ENCODE measurements around the gene KLF15.

The KLF15 gene

GRCh38 chr3:126360046-126360713, 3.0 kb upstream of the KLF15 start:
- no peak for DNase-seq

- DNase-seq: no peak
These were observed 1.6 kb upstream of the KLF15 start for GRCh38 chr3:126358816-126359181.

- DNase-seq: no peak
These were observed 1.0 kb upstream of the KLF15 start for GRCh38 chr3:126358038-126358815.

GRCh38 chr3:126356373-126357264, 589 bp downstream of the KLF15 start:
- no peak for DNase-seq

- peak; percentile 83 for DNase-seq
These were observed 1.3 kb downstream of the KLF15 start for GRCh38 chr3:126355777-126356372.

GRCh38 chr3:126355251-126355650, 2.0 kb downstream of the KLF15 start:
- DNase-seq: no peak

- DNase-seq: no peak
These were observed 2.4 kb downstream of the KLF15 start for GRCh38 chr3:126354776-126355175.

- DNase-seq: no peak
These were observed 3.4 kb downstream of the KLF15 start for GRCh38 chr3:126353694-126354321.

GRCh38 chr3:126352476-126353454, 4.4 kb downstream of the KLF15 start:
- DNase-seq: no peak

GRCh38 chr3:126351771-126352475, 5.3 kb downstream of the KLF15 start:
- no peak for DNase-seq

- peak; percentile 20 for DNase-seq
These were observed 6.0 kb downstream of the KLF15 start for GRCh38 chr3:126351086-126351770.

- peak; percentile 26 for DNase-seq
These were observed 6.6 kb downstream of the KLF15 start for GRCh38 chr3:126350502-126351085.

- peak; percentile 41 for DNase-seq
These were observed 7.4 kb downstream of the KLF15 start for GRCh38 chr3:126349611-126350501.

- DNase-seq: peak; percentile 5
These were observed 8.1 kb downstream of the KLF15 start for GRCh38 chr3:126349071-126349470.

- DNase-seq: peak; percentile 12
These were observed 8.8 kb downstream of the KLF15 start for GRCh38 chr3:126348308-126348920.

- peak; percentile 15 for DNase-seq
These were observed 9.6 kb downstream of the KLF15 start for GRCh38 chr3:126347543-126348161.

GRCh38 chr3:126346466-126346865, 10.7 kb downstream of the KLF15 start:
- no peak for DNase-seq

All from right forelimb (tissue), 1 donor.